Measurements from ENCODE around the gene ISM1. TPM values are rescaled to one million over a fixed set of nuclear protein-coding genes. Genes with fewer than 3 reads are reported as not detected.

Gene ISM1
- total RNA-seq, 1 donor from 2014 or later: 0.36 TPM

GRCh38 chr20:13249798-13250170 is 28.7 kb downstream of the ISM1 start:
- Mint-ChIP-seq H3K4me3 (ENCODE audit: low read depth) (no peak overlapping the region), H3K9me3 (ENCODE audit: low read depth) (no peaks in the 10 kb centered on the region), H3K27ac (no peak overlapping the region), H3K36me3 (ENCODE audit: insufficient read depth) (no peaks in the 10 kb centered on the region), H3K27me3 (peaks cover 12% of the 10 kb centered on the region), H3K4me1 (ENCODE audit: low read depth) (no peaks in the 10 kb centered on the region)
- TF ChIP-seq CTCF (IDR thresholded peaks at IDR 0.05; ENCODE audit: unreplicated experiment): no peak
- no peak for DNase-seq (ENCODE audit: low spot score, unreplicated experiment)

- no peak for DNase-seq (ENCODE audit: low spot score, unreplicated experiment)
- Mint-ChIP-seq H3K4me1 (ENCODE audit: low read depth) (no peaks in the 10 kb centered on the region), H3K36me3 (ENCODE audit: insufficient read depth) (no peaks in the 10 kb centered on the region), H3K9me3 (ENCODE audit: low read depth) (no peaks in the 10 kb centered on the region), H3K4me3 (ENCODE audit: low read depth) (no peak overlapping the region), H3K27ac (no peak overlapping the region), H3K27me3 (peaks cover 12% of the 10 kb centered on the region)
- no peak for TF ChIP-seq CTCF (IDR thresholded peaks at IDR 0.05; ENCODE audit: unreplicated experiment)
Observed at GRCh38 chr20:13250251-13250650, 29.2 kb downstream of the ISM1 start.

GRCh38 chr20:13251106-13251903 is 30.2 kb downstream of the ISM1 start:
- Mint-ChIP-seq H3K4me1 (ENCODE audit: low read depth) (no peaks in the 10 kb centered on the region), H3K36me3 (ENCODE audit: insufficient read depth) (no peaks in the 10 kb centered on the region), H3K9me3 (ENCODE audit: low read depth) (no peaks in the 10 kb centered on the region), H3K27me3 (peaks cover 12% of the 10 kb centered on the region), H3K27ac (no peak overlapping the region), H3K4me3 (ENCODE audit: low read depth) (no peak overlapping the region)
- no peak for TF ChIP-seq CTCF (IDR thresholded peaks at IDR 0.05; ENCODE audit: unreplicated experiment)
- no peak for DNase-seq (ENCODE audit: low spot score, unreplicated experiment)

GRCh38 chr20:13251904-13252297 is 30.8 kb downstream of the ISM1 start:
- H3K4me1 Mint-ChIP-seq (ENCODE audit: low read depth): no peaks in the 10 kb centered on the region
- no peak overlapping the region for H3K27ac Mint-ChIP-seq
- no peak for DNase-seq (ENCODE audit: low spot score, unreplicated experiment)
- H3K9me3 Mint-ChIP-seq (ENCODE audit: low read depth): no peaks in the 10 kb centered on the region
- H3K27me3 Mint-ChIP-seq: peaks cover 12% of the 10 kb centered on the region
- no peak overlapping the region for H3K4me3 Mint-ChIP-seq (ENCODE audit: low read depth)
- no peaks in the 10 kb centered on the region for H3K36me3 Mint-ChIP-seq (ENCODE audit: insufficient read depth)
- no peak for TF ChIP-seq CTCF (IDR thresholded peaks at IDR 0.05; ENCODE audit: unreplicated experiment)

GRCh38 chr20:13255356-13255755 is 34.3 kb downstream of the ISM1 start:
- DNase-seq (ENCODE audit: low spot score, unreplicated experiment): no peak
- H3K9me3 Mint-ChIP-seq (ENCODE audit: low read depth): no peaks in the 10 kb centered on the region
- peaks cover 12% of the 10 kb centered on the region for H3K27me3 Mint-ChIP-seq
- no peak overlapping the region for H3K4me3 Mint-ChIP-seq (ENCODE audit: low read depth)
- H3K27ac Mint-ChIP-seq: no peak overlapping the region
- TF ChIP-seq CTCF (IDR thresholded peaks at IDR 0.05; ENCODE audit: unreplicated experiment): no peak
- peaks cover 7% of the 10 kb centered on the region for H3K4me1 Mint-ChIP-seq (ENCODE audit: low read depth)
- H3K36me3 Mint-ChIP-seq (ENCODE audit: insufficient read depth): no peaks in the 10 kb centered on the region

Measured in progenitor cell of endocrine pancreas (in vitro differentiated cells).